ENCODE results near the gene CEBPE. TPM values are rescaled to one million over a fixed set of nuclear protein-coding genes. Genes with fewer than 3 reads are reported as not detected.
"Not testable (repeated sequence)": the region's sequence is repeated elsewhere in the genome, so short reads cannot be mapped to it uniquely, and the experiment has no call there.

CEBPE gene
- total and polyA plus RNA-seq, 7 donors: 0.28 to 0.68 TPM; not detected in 5

GRCh38 chr14:23110579-23111365 is 8.3 kb downstream of the CEBPE start:
- intact Hi-C loops (cut with DNase I): no loop called here
- DNase-seq: no peak
- Histone ChIP-seq H3K36me3 (no peaks in the 10 kb centered on the region), H3K4me1 (no peaks in the 10 kb centered on the region), H3K9me3 (no peaks in the 10 kb centered on the region), H3K27ac (no peak overlapping the region), H3K27me3 (peaks cover 0 to 26% (median 3%) of the 10 kb centered on the region in 3 donors), H3K4me3 (no peak overlapping the region)
- WGBS, 2 donors: 61% methylated on average over 5 of the region's 5 CpGs
- TF ChIP-seq EP300 (IDR thresholded peaks at IDR 0.05): no peak

- H3K9me3 ChIP-seq: no peaks in the 10 kb centered on the region
- H3K27me3 ChIP-seq: peaks cover 0 to 26% (median 3%) of the 10 kb centered on the region in 3 donors
- TF ChIP-seq POLR2AphosphoS5 (IDR thresholded peaks at IDR 0.05) (no peak), CTCF (IDR thresholded peaks at IDR 0.05) (no peak), EP300 (IDR thresholded peaks at IDR 0.05) (no peak), POLR2A (IDR thresholded peaks at IDR 0.05) (no peak)
- no peaks in the 10 kb centered on the region for H3K36me3 ChIP-seq
- H3K4me3 ChIP-seq: no peak overlapping the region
- DNase-seq: no peak
- WGBS, 2 donors: 86 to 90% methylated on average over 1 of the region's 1 CpG
- H3K4me1 ChIP-seq: peaks cover 0 to 5% (median 4%) of the 10 kb centered on the region in 4 donors
- intact Hi-C loops (cut with DNase I): no loop called here
- H3K27ac ChIP-seq: no peak overlapping the region
Observed at GRCh38 chr14:23109769-23110168, 9.3 kb downstream of the CEBPE start.

GRCh38 chr14:23108169-23108568 is 10.9 kb downstream of the CEBPE start:
- H3K9me3 ChIP-seq, DNase-seq: not testable (repeated sequence)

GRCh38 chr14:23107620-23108019 is 11.4 kb downstream of the CEBPE start:
- H3K36me3 ChIP-seq; H3K9me3 ChIP-seq; intact Hi-C loops (cut with DNase I); H3K27me3 ChIP-seq; DNase-seq; H3K4me3 ChIP-seq; H3K27ac ChIP-seq: not testable (repeated sequence)
- peaks cover 0 to 10% (median 9%) of the 10 kb centered on the region in 4 donors for H3K4me1 ChIP-seq
- 85 to 89% methylated on average over 1 to 3 of the region's 5 CpGs for WGBS, 2 donors

More at GRCh38 chr14:23108169-23108568, 10.9 kb downstream of the CEBPE start:
- H3K27me3 ChIP-seq; intact Hi-C loops (cut with DNase I); H3K4me3 ChIP-seq; H3K36me3 ChIP-seq; H3K27ac ChIP-seq: not testable (repeated sequence)
- peaks cover 0 to 10% (median 9%) of the 10 kb centered on the region in 4 donors for H3K4me1 ChIP-seq
- WGBS, 2 donors: 85 to 94% methylated on average over 24 of the region's 24 CpGs

- peaks cover 0 to 10% (median 9%) of the 10 kb centered on the region in 4 donors for H3K4me1 ChIP-seq
- H3K4me3 ChIP-seq: no peak overlapping the region
- TF ChIP-seq EP300 (IDR thresholded peaks at IDR 0.05): no peak
- TF ChIP-seq POLR2AphosphoS5 (IDR thresholded peaks at IDR 0.05): no peak
- TF ChIP-seq POLR2A (IDR thresholded peaks at IDR 0.05): no peak
- no peak for TF ChIP-seq CTCF (IDR thresholded peaks at IDR 0.05)
- H3K9me3 ChIP-seq: no peaks in the 10 kb centered on the region
- no peak overlapping the region for H3K27ac ChIP-seq
- peaks cover 0 to 3% (median 0%) of the 10 kb centered on the region in 3 donors for H3K27me3 ChIP-seq
- no peaks in the 10 kb centered on the region for H3K36me3 ChIP-seq
- DNase-seq: no peak
- intact Hi-C loops (cut with DNase I): no loop called here
Observed at GRCh38 chr14:23106747-23107045, 12.4 kb downstream of the CEBPE start.

- TF ChIP-seq EP300 (IDR thresholded peaks at IDR 0.05): no peak
- TF ChIP-seq POLR2AphosphoS5 (IDR thresholded peaks at IDR 0.05): no peak
- no peak for TF ChIP-seq POLR2A (IDR thresholded peaks at IDR 0.05)
- no peak for TF ChIP-seq CTCF (IDR thresholded peaks at IDR 0.05)
- H3K27me3 ChIP-seq: no peaks in the 10 kb centered on the region
- H3K27ac ChIP-seq: peak overlapping the region in 1 of 4 donors; percentile 15
- no peak overlapping the region for H3K4me3 ChIP-seq
- DNase-seq: peak; percentile 13
- H3K4me1 ChIP-seq: peaks cover 0 to 10% (median 9%) of the 10 kb centered on the region in 4 donors
- no peaks in the 10 kb centered on the region for H3K9me3 ChIP-seq
- 85 to 86% methylated on average over 4 of the region's 4 CpGs for WGBS, 2 donors
- intact Hi-C loops (cut with DNase I): no loop called here
- H3K36me3 ChIP-seq: no peaks in the 10 kb centered on the region
Observed at GRCh38 chr14:23105348-23105824, 13.7 kb downstream of the CEBPE start.

Measured in sigmoid colon (tissue), 7 donors.